H9 (cell line): ENCODE results near the gene ZDHHC9. TPM values are rescaled to one million over a fixed set of nuclear protein-coding genes. Genes with fewer than 3 reads are reported as not detected.
A peak's percentile ranks its signal among the peaks of the same experiment; 100 is the strongest.

Source experiments
- DNase-seq: peaks from one replicate; pipeline ENCODE4 v3.0.0-alpha.2; 2017
- H2AFZ ChIP-seq: one replicate; pipeline ENCODE4 v1.6.1; 2013; ENCODE audit warnings: mild to moderate bottlenecking, low read length, control low read depth, moderate library complexity
- H2AK5ac ChIP-seq: 2 replicates; pipeline ENCODE4 v1.6.1; 2013; ENCODE audit warnings: low read length, control low read depth, mixed read lengths; ENCODE audit not compliant: insufficient read length
- H2BK120ac ChIP-seq: one replicate; pipeline ENCODE4 v1.6.1; 2013; ENCODE audit warnings: low read depth, mild to moderate bottlenecking, low read length, control low read depth, inconsistent platforms; ENCODE audit not compliant: poor library complexity, severe bottlenecking
- H2BK12ac ChIP-seq: 2 replicates; pipeline ENCODE4 v1.6.1; 2013; ENCODE audit warnings: low read length, control low read depth, mixed read lengths, low read depth; ENCODE audit not compliant: insufficient read length
- H2BK15ac ChIP-seq: 2 replicates; pipeline ENCODE4 v1.6.1; 2013; ENCODE audit warnings: low read depth, low read length, control low read depth
- H2BK20ac ChIP-seq: one replicate; pipeline ENCODE4 v1.6.1; 2013; ENCODE audit warnings: low read depth, mild to moderate bottlenecking, low read length, control low read depth, inconsistent platforms; ENCODE audit not compliant: poor library complexity, severe bottlenecking
- H2BK5ac ChIP-seq: 2 replicates; pipeline ENCODE4 v1.6.1; 2013; ENCODE audit warnings: low read length, control low read depth, mixed read lengths; ENCODE audit not compliant: insufficient read length
- H3K14ac ChIP-seq: 2 replicates; pipeline ENCODE4 v1.6.1; 2013; ENCODE audit warnings: low read length, control low read depth; ENCODE audit not compliant: insufficient read depth
- H3K18ac ChIP-seq: 2 replicates; pipeline ENCODE4 v1.6.1; 2013; ENCODE audit warnings: low read depth, mild to moderate bottlenecking, mixed read lengths, low read length, control low read depth; ENCODE audit not compliant: insufficient read length
- H3K23ac ChIP-seq: 2 replicates; pipeline ENCODE4 v1.6.1; 2013; ENCODE audit warnings: low read length, control low read depth, mixed read lengths, low read depth; ENCODE audit not compliant: insufficient read length
- H3K23me2 ChIP-seq: 2 replicates; pipeline ENCODE4 v1.6.1; 2013; ENCODE audit warnings: low read depth, mild to moderate bottlenecking, mixed read lengths, low read length, control low read depth; ENCODE audit not compliant: insufficient read length, poor library complexity, severe bottlenecking
- H3K27ac ChIP-seq: 2 replicates; pipeline ENCODE4 v1.5.1; 2013; ENCODE audit warnings: low read length, control low read depth, mixed read lengths, low read depth; ENCODE audit not compliant: insufficient read length
- H3K27me3 ChIP-seq: 2 replicates; pipeline ENCODE4 v1.6.1; 2013; ENCODE audit warnings: low read length, control low read depth, inconsistent platforms; ENCODE audit not compliant: insufficient read depth
- H3K4ac ChIP-seq: 2 replicates; pipeline ENCODE4 v1.6.1; 2013; ENCODE audit warnings: low read depth, mild to moderate bottlenecking, control low read depth, inconsistent platforms, low read length, moderate library complexity
- H3K4me1 ChIP-seq: 2 replicates; pipeline ENCODE4 v1.6.1; 2013; ENCODE audit warnings: low read length, control low read depth, inconsistent platforms; ENCODE audit not compliant: insufficient read depth
- H3K4me2 ChIP-seq: 2 replicates; pipeline ENCODE4 v1.6.1; 2013; ENCODE audit warnings: low read length, control low read depth, mixed read lengths; ENCODE audit not compliant: insufficient read length, insufficient read depth
- H3K56ac ChIP-seq: 2 replicates; pipeline ENCODE4 v1.6.1; 2013; ENCODE audit warnings: low read depth, mild to moderate bottlenecking, mixed read lengths, low read length, control low read depth; ENCODE audit not compliant: insufficient read length
- H3K79me1 ChIP-seq: 2 replicates; pipeline ENCODE4 v1.6.1; 2013; ENCODE audit warnings: low read depth, mild to moderate bottlenecking, moderate library complexity, low read length, control low read depth, inconsistent platforms; ENCODE audit not compliant: insufficient read depth, poor library complexity, severe bottlenecking
- H3K79me2 ChIP-seq: 2 replicates; pipeline ENCODE4 v1.6.1; 2013; ENCODE audit warnings: low read length, control low read depth, inconsistent platforms; ENCODE audit not compliant: insufficient read depth
- H3K9ac ChIP-seq: 2 replicates; pipeline ENCODE4 v1.6.1; 2013; ENCODE audit warnings: low read length, control low read depth, mixed read lengths; ENCODE audit not compliant: insufficient read length; ENCODE audit errors: extremely low read depth
- H3K9me3 ChIP-seq: one replicate; pipeline ENCODE4 v1.6.1; 2013; ENCODE audit warnings: low read depth, low read length, inconsistent platforms; ENCODE audit not compliant: control insufficient read depth
- H3T11ph ChIP-seq: one replicate; pipeline ENCODE4 v1.6.1; 2013; ENCODE audit warnings: mild to moderate bottlenecking, low read length, control low read depth, inconsistent platforms
- H4K20me1 ChIP-seq: one replicate; pipeline ENCODE4 v1.6.1; 2013; ENCODE audit not compliant: control insufficient read depth, insufficient read length, insufficient read depth
- H4K5ac ChIP-seq: 2 replicates; pipeline ENCODE4 v1.6.1; 2013; ENCODE audit warnings: low read depth, mild to moderate bottlenecking, mixed read lengths, low read length, control low read depth; ENCODE audit not compliant: insufficient read length
- H4K8ac ChIP-seq: replicated peaks from 2 replicates; pipeline ENCODE4 v1.6.1; 2013; ENCODE audit warnings: low read length, control low read depth, mixed read lengths, low read depth; ENCODE audit not compliant: insufficient read length
- H4K91ac ChIP-seq: 2 replicates; pipeline ENCODE4 v1.6.1; 2013; ENCODE audit warnings: low read depth, mild to moderate bottlenecking, moderate library complexity, mixed read lengths, low read length, control low read depth; ENCODE audit not compliant: insufficient read length
- H3K27ac Mint-ChIP-seq, 3 experiments: 2 replicates in 2 of 3; 3 replicates in 1 of 3; pipeline ENCODE4 v1.8.0; 2020 to 2021; ENCODE audit warnings: mixed read lengths in 3 of 3, mild to moderate bottlenecking in 1 of 3, moderate library complexity in 1 of 3
- H3K27me3 Mint-ChIP-seq: 2 replicates; pipeline ENCODE4 v1.8.0; 2021; ENCODE audit warnings: low read depth, mild to moderate bottlenecking, moderate library complexity, mixed read lengths
- H3K36me3 Mint-ChIP-seq, 3 experiments: 2 replicates in 2 of 3; 3 replicates in 1 of 3; pipeline ENCODE4 v1.8.0; 2020 to 2021; ENCODE audit warnings: low read depth in 3 of 3, mixed read lengths in 3 of 3; ENCODE audit not compliant: insufficient read depth in 1 of 3
- H3K4me1 Mint-ChIP-seq, 2 experiments: 2 replicates each; pipeline ENCODE4 v1.8.0; 2020; ENCODE audit warnings: mixed read lengths in 2 of 2
- H3K4me3 Mint-ChIP-seq, 2 experiments: 2 replicates in 1 of 2; 3 replicates in 1 of 2; pipeline ENCODE4 v1.8.0; 2020 to 2021; ENCODE audit warnings: mild to moderate bottlenecking in 2 of 2, mixed read lengths in 2 of 2, moderate library complexity in 1 of 2
- H3K9me3 Mint-ChIP-seq, 2 experiments: 2 replicates in 1 of 2; 3 replicates in 1 of 2; pipeline ENCODE4 v1.8.0; 2020; ENCODE audit warnings: mild to moderate bottlenecking in 2 of 2, mixed read lengths in 2 of 2, moderate library complexity in 1 of 2
- CTCF ChIP-seq: fragments of 200-600 bp; sonication (generic); conservative IDR thresholded peaks from 3 replicates; pipeline ENCODE4 v1.8.0; 2021; ENCODE audit warnings: antibody characterized with exemption, mild to moderate bottlenecking
- WGBS: extraction: QIAGEN DNeasy Blood & Tissue Kit; methylation state at CpG from one replicate; pipeline ENCODE4 v1.1.7; 2013; ENCODE audit warnings: missing lambda C conversion rate, low lambda C conversion rate, mixed read lengths; ENCODE audit not compliant: insufficient read length; ENCODE audit errors: extremely low coverage; 5-methylcytosine and 5-hydroxymethylcytosine counted together
- total RNA-seq: library from RNA; stranded (reverse); gene quantifications from 2 replicates; pipeline ENCODE4 v1.2.1, GENCODE V29; 2021

ZDHHC9 gene
- total RNA-seq, 1 experiment from 2014 or later, result 21.0 TPM

- H4K20me1 ChIP-seq, result no peaks in the 10 kb centered on the region
- no peak for TF ChIP-seq CTCF
- Mint-ChIP-seq H3K9me3 (peaks cover 0 to 55% of the 10 kb centered on the region in 2 experiments; a peak in 2 of 5 replicates), H3K27ac (0 out of 7 replicates have a peak overlapping the region, but pooled peaks of 1 of the 3 experiments have one; percentile 22), H3K27me3 (0 out of 2 replicates have a peak, but pooled peaks cover 3% of the 10 kb centered on the region), H3K4me1 (no peaks in the 10 kb centered on the region), H3K36me3 (no peaks in the 10 kb centered on the region), H3K4me3 (no peak overlapping the region)
- H3K18ac ChIP-seq, result no peak overlapping the region
- H3K56ac ChIP-seq, result no peak overlapping the region
- H3K23ac ChIP-seq, result no peak overlapping the region
- no peak overlapping the region; the same call in 1 of the 2 replicates for H3K14ac ChIP-seq
- no peaks in the 10 kb centered on the region for H3K23me2 ChIP-seq
- DNase-seq, result no peak
- H2BK5ac ChIP-seq, result no peak overlapping the region
- H3K79me1 ChIP-seq, result no peaks in the 10 kb centered on the region
- no peak overlapping the region for H4K91ac ChIP-seq
- H2BK20ac ChIP-seq, result no peak overlapping the region
- no peak overlapping the region for H3K4me2 ChIP-seq
- H3T11ph ChIP-seq, result no peak overlapping the region
- no peak overlapping the region for H2BK12ac ChIP-seq
- no peak overlapping the region for H4K8ac ChIP-seq
- no peak overlapping the region for H2AK5ac ChIP-seq
- H3K9ac ChIP-seq, result no peak overlapping the region
- no peaks in the 10 kb centered on the region for H3K79me2 ChIP-seq
- H2AFZ ChIP-seq, result no peak overlapping the region
- H3K9me3 ChIP-seq, result no peaks in the 10 kb centered on the region
- WGBS, result no CpG with 5 or more reads among the region's 4 CpGs
- H2BK15ac ChIP-seq, result no peak overlapping the region
- H2BK120ac ChIP-seq, result no peak overlapping the region
- no peak overlapping the region for H4K5ac ChIP-seq
- H3K4me1 ChIP-seq, result no peaks in the 10 kb centered on the region
- no peak overlapping the region for H3K27ac ChIP-seq
- no peak overlapping the region for H3K4ac ChIP-seq
- H3K27me3 ChIP-seq, result no peaks in the 10 kb centered on the region
Measured at GRCh38 chrX:129761596-129761995, 82.1 kb downstream of the ZDHHC9 start.
